ENCODE data around the gene ZBP1. TPM values are rescaled to one million over a fixed set of nuclear protein-coding genes. Genes with fewer than 3 reads are reported as not detected.

The ZBP1 gene
- polyA plus RNA-seq, 4 donors = 0.37 to 2.7 (median 1.6) TPM

DNA sequence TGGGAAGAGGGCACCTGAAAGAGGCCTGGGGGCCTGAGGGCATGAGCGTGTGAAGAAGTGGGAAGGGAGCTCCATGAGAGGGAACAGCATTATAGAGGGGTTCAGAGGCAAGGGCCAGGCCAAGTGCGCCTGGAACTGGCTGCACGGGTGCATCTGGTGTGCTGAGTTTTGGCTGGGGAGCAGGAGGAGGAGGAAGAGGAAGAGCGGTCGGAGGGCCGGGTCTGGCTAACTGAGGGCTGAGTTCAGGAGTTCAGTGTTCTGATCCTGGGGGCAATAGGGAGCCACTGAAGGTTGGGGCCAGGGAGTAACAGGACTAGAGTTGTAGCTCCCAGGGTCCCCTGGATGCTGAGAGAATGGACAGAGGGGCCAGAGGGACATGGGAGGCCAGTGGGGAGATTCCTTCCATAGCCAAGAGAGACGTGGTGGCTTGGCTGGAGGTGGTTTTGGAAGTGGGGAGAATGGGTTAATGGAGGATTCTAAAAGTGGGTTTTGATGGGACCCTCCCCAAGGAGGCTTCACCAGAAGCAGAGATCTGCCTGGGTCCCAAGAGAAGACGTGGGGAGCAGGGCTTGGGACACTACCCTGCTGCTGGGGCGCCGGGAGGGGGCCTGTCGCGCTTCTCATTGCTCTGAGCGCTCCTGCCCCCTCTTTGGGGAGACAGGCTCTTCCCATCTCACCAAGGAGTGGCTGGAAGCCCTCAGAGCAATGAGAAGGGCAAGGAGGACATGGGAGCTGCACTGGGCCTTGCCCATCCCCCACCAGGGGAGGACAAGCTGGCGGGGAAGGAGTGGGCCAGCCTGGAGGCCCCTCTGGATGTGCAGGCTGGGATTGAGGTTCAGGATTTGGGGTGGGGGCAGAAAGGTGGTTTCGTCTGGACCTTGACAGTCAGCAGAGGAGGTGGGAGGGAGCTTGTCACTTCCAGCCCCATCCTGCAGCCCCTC is 28.7 kb downstream of the ZBP1 start:
- Histone ChIP-seq H3K36me3 (ENCODE audit: control insufficient read depth in 3 of 3, insufficient read depth in 2 of 3, low read depth in 1 of 3, low read length in 3 of 3) (no peaks in the 10 kb centered on the region), H3K9me3 (ENCODE audit: control insufficient read depth in 2 of 2, insufficient read depth in 1 of 2, low read depth in 1 of 2, low read length in 1 of 2) (peaks cover 0 to 7% of the 10 kb centered on the region in 2 donors), H3K27ac (ENCODE audit: low read depth in 1 of 3, low read length in 2 of 3) (no peak overlapping the region), H3K4me1 (ENCODE audit: control insufficient read depth in 3 of 3, insufficient read depth in 2 of 3, low read depth in 1 of 3, low read length in 2 of 3) (peaks cover 11 to 44% (median 19%) of the 10 kb centered on the region in 3 donors), H3K27me3 (ENCODE audit: control insufficient read depth in 3 of 3, insufficient read depth in 3 of 3, low read length in 3 of 3) (peaks cover 0 to 2% (median 0%) of the 10 kb centered on the region in 3 donors), H3K4me3 (ENCODE audit: low read depth in 1 of 3, low read length in 3 of 3) (no peak overlapping the region)
- FAIRE-seq (no peak), DNase-seq (no peak)
- 81 to 88% (median 86%) methylated on average over 13 to 15 of the region's 15 CpGs for WGBS, 3 donors

DNA sequence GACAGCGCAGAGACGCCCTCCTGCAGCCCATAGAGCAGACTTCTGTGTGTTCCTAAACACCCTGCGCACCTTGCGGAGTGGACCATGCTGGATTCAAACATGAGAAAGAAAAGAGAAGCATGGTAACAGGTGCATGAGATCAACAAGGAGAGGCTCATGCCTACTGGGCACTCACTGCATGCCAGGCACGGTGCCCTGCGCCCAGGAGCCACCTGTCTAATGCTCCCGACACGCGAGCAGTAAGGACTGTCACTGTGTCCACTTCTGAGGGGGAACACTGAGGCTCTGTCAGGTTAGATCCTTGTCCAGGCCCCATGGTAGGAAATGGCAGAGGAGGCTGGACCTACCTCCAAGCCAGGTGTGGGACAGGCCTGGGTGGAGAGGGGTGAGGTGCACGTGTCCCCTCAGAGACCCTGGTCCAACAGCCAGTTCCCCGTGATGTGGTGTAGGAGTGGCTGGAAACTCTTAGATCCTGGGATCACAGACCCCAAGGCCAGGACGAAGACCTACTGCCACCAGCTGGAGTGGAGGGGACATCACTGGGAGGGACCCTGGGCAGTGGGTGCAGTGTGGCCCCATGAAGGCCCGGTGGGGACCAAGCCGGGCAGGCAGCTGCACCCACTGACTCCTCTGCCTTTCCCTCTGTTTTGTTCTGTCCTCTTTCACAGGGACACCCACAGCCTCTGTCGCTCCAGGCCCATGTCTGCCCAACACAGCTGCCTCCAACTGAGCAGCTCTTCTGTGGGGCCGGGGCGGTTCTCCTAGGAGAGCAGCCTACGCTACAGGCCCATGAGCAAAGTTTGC is 29.5 kb downstream of the ZBP1 start:
- Histone ChIP-seq H3K27ac (ENCODE audit: low read depth in 1 of 3, low read length in 2 of 3) (peak overlapping the region; percentile 40 to 85 (median 75)), H3K27me3 (ENCODE audit: control insufficient read depth in 3 of 3, insufficient read depth in 3 of 3, low read length in 3 of 3) (peaks cover 0 to 2% (median 0%) of the 10 kb centered on the region in 3 donors), H3K4me3 (ENCODE audit: low read depth in 1 of 3, low read length in 3 of 3) (no peak overlapping the region), H3K36me3 (ENCODE audit: control insufficient read depth in 3 of 3, insufficient read depth in 2 of 3, low read depth in 1 of 3, low read length in 3 of 3) (no peaks in the 10 kb centered on the region), H3K4me1 (ENCODE audit: control insufficient read depth in 3 of 3, insufficient read depth in 2 of 3, low read depth in 1 of 3, low read length in 2 of 3) (peaks cover 11 to 53% (median 20%) of the 10 kb centered on the region in 3 donors), H3K9me3 (ENCODE audit: control insufficient read depth in 2 of 2, insufficient read depth in 1 of 2, low read depth in 1 of 2, low read length in 1 of 2) (peaks cover 0 to 7% of the 10 kb centered on the region in 2 donors)
- FAIRE-seq (no peak), DNase-seq (no peak)
- 84 to 87% (median 85%) methylated on average over 18 of the region's 18 CpGs for WGBS, 3 donors

DNA sequence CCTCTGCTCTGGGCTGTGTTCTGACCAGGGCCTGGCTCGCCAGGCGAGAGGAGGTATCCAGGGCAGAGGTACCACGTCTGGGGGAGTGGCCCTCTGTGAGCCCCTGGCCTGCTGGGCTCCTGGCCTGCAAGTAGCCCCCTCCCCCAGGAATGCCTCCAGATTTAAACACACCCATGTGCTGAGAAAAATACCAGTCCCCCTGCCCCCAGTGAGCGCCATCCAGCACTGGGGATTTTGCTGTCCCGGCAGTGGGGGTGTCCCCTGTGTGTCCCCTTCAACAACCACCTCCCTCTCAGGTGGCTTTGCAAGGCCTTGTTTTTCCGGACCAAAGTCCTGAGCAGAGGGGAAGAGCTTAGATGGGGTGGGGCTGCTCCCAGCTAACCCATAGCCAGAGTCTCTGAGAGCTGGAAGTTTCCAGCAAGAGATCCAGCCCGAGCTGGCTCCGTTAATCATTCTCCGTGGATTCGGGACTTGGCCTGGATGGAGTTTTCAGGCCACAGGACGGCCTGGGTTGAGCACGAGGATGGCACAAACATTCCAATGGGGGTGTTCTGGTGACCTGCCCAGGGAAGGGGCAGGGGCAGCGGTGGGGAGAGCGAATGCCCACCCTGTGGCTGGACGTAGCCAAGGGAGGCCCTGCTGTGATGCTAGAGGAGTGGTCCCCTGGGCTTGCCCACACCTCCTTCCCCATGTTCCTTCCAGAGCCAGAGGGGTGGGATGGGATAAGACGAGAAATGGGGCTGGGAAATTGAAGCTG is 30.3 kb downstream of the ZBP1 start:
- Histone ChIP-seq H3K27ac (ENCODE audit: low read depth in 1 of 3, low read length in 2 of 3) (peak overlapping the region; percentile 40 to 85 (median 75)), H3K4me3 (ENCODE audit: low read depth in 1 of 3, low read length in 3 of 3) (no peak overlapping the region), H3K9me3 (ENCODE audit: control insufficient read depth in 2 of 2, insufficient read depth in 1 of 2, low read depth in 1 of 2, low read length in 1 of 2) (peaks cover 0 to 7% of the 10 kb centered on the region in 2 donors), H3K27me3 (ENCODE audit: control insufficient read depth in 3 of 3, insufficient read depth in 3 of 3, low read length in 3 of 3) (peaks cover 0 to 2% (median 0%) of the 10 kb centered on the region in 3 donors), H3K4me1 (ENCODE audit: control insufficient read depth in 3 of 3, insufficient read depth in 2 of 3, low read depth in 1 of 3, low read length in 2 of 3) (peaks cover 11 to 53% (median 20%) of the 10 kb centered on the region in 3 donors), H3K36me3 (ENCODE audit: control insufficient read depth in 3 of 3, insufficient read depth in 2 of 3, low read depth in 1 of 3, low read length in 3 of 3) (no peaks in the 10 kb centered on the region)
- FAIRE-seq (no peak), DNase-seq (peak; percentile 89 to 91)
- 36 to 61% (median 45%) methylated on average over 16 of the region's 16 CpGs for WGBS, 3 donors

DNA sequence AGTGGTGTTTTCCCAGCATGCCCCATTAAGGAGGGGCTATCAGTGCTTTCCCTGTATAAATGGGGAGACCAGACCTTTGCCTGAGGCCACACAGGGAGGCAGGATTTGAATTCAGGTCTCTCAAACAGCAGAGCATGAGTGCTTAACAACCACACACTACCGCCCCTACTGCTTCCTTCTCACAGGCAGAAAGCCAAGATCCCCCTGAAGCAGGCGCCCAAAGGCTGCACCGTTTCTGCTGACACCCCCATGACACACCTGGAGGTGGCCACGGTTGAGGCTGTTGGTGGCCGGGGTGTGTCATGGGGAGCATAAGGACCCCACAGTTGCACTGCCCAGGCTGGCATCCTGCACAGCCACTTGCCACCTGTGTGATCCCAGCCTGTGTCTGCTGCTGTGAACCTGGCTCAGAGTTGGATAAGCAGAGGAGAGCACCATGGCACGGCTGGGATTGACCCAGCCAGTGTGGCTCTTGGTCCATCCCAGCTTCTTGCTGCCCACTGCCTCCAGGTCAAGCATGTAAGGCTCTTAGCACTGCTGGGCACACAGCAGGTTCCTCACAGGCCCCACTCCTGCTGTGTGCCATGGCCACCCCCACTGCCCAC is 31.0 kb downstream of the ZBP1 start:
- 64 to 84% (median 72%) methylated on average over 6 of the region's 6 CpGs for WGBS, 3 donors
- DNase-seq (no peak), FAIRE-seq (no peak)
- Histone ChIP-seq H3K9me3 (ENCODE audit: control insufficient read depth in 2 of 2, insufficient read depth in 1 of 2, low read depth in 1 of 2, low read length in 1 of 2) (peaks cover 0 to 7% of the 10 kb centered on the region in 2 donors), H3K27ac (ENCODE audit: low read depth in 1 of 3, low read length in 2 of 3) (peak overlapping the region; percentile 2 to 85 (median 75)), H3K4me1 (ENCODE audit: control insufficient read depth in 3 of 3, insufficient read depth in 2 of 3, low read depth in 1 of 3, low read length in 2 of 3) (peaks cover 11 to 50% (median 20%) of the 10 kb centered on the region in 3 donors), H3K27me3 (ENCODE audit: control insufficient read depth in 3 of 3, insufficient read depth in 3 of 3, low read length in 3 of 3) (peaks cover 0 to 2% (median 0%) of the 10 kb centered on the region in 3 donors), H3K36me3 (ENCODE audit: control insufficient read depth in 3 of 3, insufficient read depth in 2 of 3, low read depth in 1 of 3, low read length in 3 of 3) (no peaks in the 10 kb centered on the region), H3K4me3 (ENCODE audit: low read depth in 1 of 3, low read length in 3 of 3) (no peak overlapping the region)

DNA sequence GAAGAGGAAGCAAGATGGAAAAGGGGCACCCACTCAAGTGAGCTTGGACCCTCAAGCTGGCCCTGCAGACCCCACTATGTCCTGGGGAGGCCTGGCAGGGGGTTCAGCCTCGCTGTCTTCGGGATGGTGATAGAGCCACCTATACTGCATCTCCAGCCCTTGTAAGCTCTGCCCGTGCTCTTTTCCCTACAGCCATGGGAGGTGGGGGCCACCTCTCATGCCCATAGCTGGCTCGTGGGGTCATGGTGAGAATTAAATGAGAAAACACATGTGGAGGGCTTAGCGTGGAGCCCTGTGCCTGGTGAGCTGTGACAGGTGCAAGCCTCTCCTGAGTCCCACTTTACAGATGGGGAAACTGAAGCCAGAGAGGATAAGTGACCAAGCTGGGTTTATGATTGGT is 31.6 kb downstream of the ZBP1 start:
- DNase-seq (no peak), FAIRE-seq (no peak)
- H3K4me3 ChIP-seq (ENCODE audit: low read depth in 1 of 3, low read length in 3 of 3) = no peak overlapping the region
- peaks cover 6 to 44% (median 16%) of the 10 kb centered on the region in 3 donors for H3K4me1 ChIP-seq (ENCODE audit: control insufficient read depth in 3 of 3, insufficient read depth in 2 of 3, low read depth in 1 of 3, low read length in 2 of 3)
- H3K27me3 ChIP-seq (ENCODE audit: control insufficient read depth in 3 of 3, insufficient read depth in 3 of 3, low read length in 3 of 3) = peaks cover 0 to 2% (median 0%) of the 10 kb centered on the region in 3 donors
- H3K27ac ChIP-seq (ENCODE audit: low read depth in 1 of 3, low read length in 2 of 3) = no peak overlapping the region
- 79 to 88% (median 88%) methylated on average over 5 of the region's 5 CpGs for WGBS, 3 donors
- no peaks in the 10 kb centered on the region for H3K36me3 ChIP-seq (ENCODE audit: control insufficient read depth in 3 of 3, insufficient read depth in 2 of 3, low read depth in 1 of 3, low read length in 3 of 3)
- H3K9me3 ChIP-seq (ENCODE audit: control insufficient read depth in 2 of 2, insufficient read depth in 1 of 2, low read depth in 1 of 2, low read length in 1 of 2) = peaks cover 0 to 12% of the 10 kb centered on the region in 2 donors

DNA sequence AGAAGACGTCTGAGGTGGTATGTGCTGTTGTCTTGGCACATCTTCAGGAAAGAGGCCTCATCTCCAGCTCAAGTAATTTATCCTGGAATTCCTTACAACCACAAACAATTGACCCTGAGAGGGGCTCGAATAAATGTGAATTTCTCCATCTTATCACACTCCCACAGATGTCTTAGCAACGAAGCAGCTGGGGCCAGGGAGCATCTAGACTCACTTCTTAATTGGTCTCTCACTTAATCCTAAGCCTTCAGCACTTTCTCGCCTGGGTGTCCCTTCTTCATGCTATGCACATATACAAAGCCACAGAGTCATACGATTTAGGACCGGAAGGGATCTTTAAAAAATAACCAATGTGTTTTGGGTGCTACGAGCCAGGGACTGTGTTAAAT is 32.2 kb downstream of the ZBP1 start:
- DNase-seq = no peak
- H3K27me3 ChIP-seq (ENCODE audit: control insufficient read depth in 3 of 3, insufficient read depth in 3 of 3, low read length in 3 of 3) = peaks cover 0 to 2% (median 0%) of the 10 kb centered on the region in 3 donors
- no peak overlapping the region for H3K27ac ChIP-seq (ENCODE audit: low read depth in 1 of 3, low read length in 2 of 3)
- H3K36me3 ChIP-seq (ENCODE audit: control insufficient read depth in 3 of 3, insufficient read depth in 2 of 3, low read depth in 1 of 3, low read length in 3 of 3) = no peaks in the 10 kb centered on the region
- H3K4me1 ChIP-seq (ENCODE audit: control insufficient read depth in 3 of 3, insufficient read depth in 2 of 3, low read depth in 1 of 3, low read length in 2 of 3) = peaks cover 3 to 43% (median 16%) of the 10 kb centered on the region in 3 donors
- H3K9me3 ChIP-seq (ENCODE audit: control insufficient read depth in 2 of 2, insufficient read depth in 1 of 2, low read depth in 1 of 2, low read length in 1 of 2) = peaks cover 0 to 12% of the 10 kb centered on the region in 2 donors
- 81 to 96% (median 86%) methylated on average over 7 of the region's 7 CpGs for WGBS, 3 donors
- FAIRE-seq = no peak
- no peak overlapping the region for H3K4me3 ChIP-seq (ENCODE audit: low read depth in 1 of 3, low read length in 3 of 3)

DNA sequence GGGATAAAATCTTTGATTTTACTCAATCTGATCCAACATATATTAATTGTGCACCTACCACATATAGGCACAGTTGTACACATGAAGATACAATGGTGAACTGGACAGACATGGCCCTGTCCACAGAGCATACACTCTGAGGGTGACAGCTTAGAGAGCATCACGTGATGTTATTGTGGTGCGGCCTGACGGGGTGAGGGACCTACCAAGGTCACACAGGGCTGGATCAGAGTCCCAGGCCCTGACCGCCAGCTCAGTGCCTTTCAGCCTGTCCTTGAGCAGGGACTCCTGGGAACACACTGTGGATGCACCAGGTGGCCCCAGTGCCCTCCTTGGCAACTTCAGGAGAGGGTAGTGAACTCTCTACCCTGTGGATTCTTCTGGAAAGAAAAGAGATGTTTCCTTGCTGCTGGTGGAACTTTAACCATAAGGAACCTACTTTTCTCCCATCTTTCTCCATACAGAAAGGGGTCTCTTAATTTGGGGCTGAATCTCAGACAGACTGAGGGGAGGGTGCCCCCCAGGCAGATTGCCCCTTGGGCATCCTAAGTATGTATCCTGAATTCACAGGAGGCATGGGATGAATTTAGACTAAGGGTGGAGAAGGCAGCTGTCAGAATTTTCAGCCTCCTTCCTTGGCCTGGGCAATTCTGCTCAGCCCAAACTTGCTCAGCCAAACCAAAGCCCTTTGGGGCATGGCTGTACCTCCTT is 32.8 kb downstream of the ZBP1 start:
- FAIRE-seq = no peak
- no peak for DNase-seq
- H3K27me3 ChIP-seq (ENCODE audit: control insufficient read depth in 3 of 3, insufficient read depth in 3 of 3, low read length in 3 of 3) = peaks cover 0 to 2% (median 0%) of the 10 kb centered on the region in 3 donors
- peaks cover 3 to 42% (median 13%) of the 10 kb centered on the region in 3 donors for H3K4me1 ChIP-seq (ENCODE audit: control insufficient read depth in 3 of 3, insufficient read depth in 2 of 3, low read depth in 1 of 3, low read length in 2 of 3)
- WGBS, 3 donors = 89 to 92% (median 90%) methylated on average over 4 of the region's 4 CpGs
- H3K9me3 ChIP-seq (ENCODE audit: control insufficient read depth in 2 of 2, insufficient read depth in 1 of 2, low read depth in 1 of 2, low read length in 1 of 2) = peaks cover 0 to 12% of the 10 kb centered on the region in 2 donors
- H3K36me3 ChIP-seq (ENCODE audit: control insufficient read depth in 3 of 3, insufficient read depth in 2 of 3, low read depth in 1 of 3, low read length in 3 of 3) = no peaks in the 10 kb centered on the region
- no peak overlapping the region for H3K4me3 ChIP-seq (ENCODE audit: low read depth in 1 of 3, low read length in 3 of 3)
- H3K27ac ChIP-seq (ENCODE audit: low read depth in 1 of 3, low read length in 2 of 3) = no peak overlapping the region
